K562 (cell line): ENCODE results near the gene MRRF. TPM values are rescaled to one million over a fixed set of nuclear protein-coding genes. Genes with fewer than 3 reads are reported as not detected.

ENCODE experiments used
- CUX1 ChIP-seq: fragments of 200-800 bp; sonication (Bioruptor generic); IDR thresholded peaks from 2 replicates; pipeline ENCODE4 v1.6.1; 2016; ENCODE audit warnings: missing genetic modification characterization, missing compliant biosample characterization
- ETV5 ChIP-seq: sonication (generic); formaldehyde crosslinking; IDR thresholded peaks from 2 replicates; pipeline ENCODE4 v1.4.0; 2020; ENCODE audit warnings: low read depth, mild to moderate bottlenecking, missing genetic modification reagents
- ZNF133 ChIP-seq: fragments of 250-450 bp; sonication (Bioruptor Pico); IDR thresholded peaks from 2 replicates; pipeline ENCODE4 v1.4.0; 2020; ENCODE audit warnings: mild to moderate bottlenecking
- polyA plus RNA-seq, 8 experiments: library from polyadenylated mRNA; depleted of rRNA in 4 of 8; stranded (reverse) in 5 of 8; unstranded in 3 of 8; fragments of >200 nt; fragmentation: Nextera tagmentation in 2 of 8; fragmentation: Illumina TruSeq in 1 of 8; extraction: Ambion mirVana in 2 of 8; extraction: Trizol in 1 of 8; gene quantifications; 2 replicates each; pipeline versions ENCODE4 v1.2.1 to v1.2.3, GENCODE V29; 2011 to 2014; ENCODE audit warnings: inconsistent platforms in 1 of 8, missing spikeins in 1 of 8
- total RNA-seq, 7 experiments: library from RNA; depleted of rRNA in 6 of 7; stranded (reverse); fragments of >200 nt in 6 of 7; fragmentation: Illumina TruSeq in 2 of 7; extraction: Trizol in 2 of 7; gene quantifications; 2 replicates each; pipeline versions ENCODE4 v1.2.1 to v1.2.3, GENCODE V29; 2011 to 2021; ENCODE audit warnings: low replicate concordance in 1 of 7
- TF ChIP-seq, protein P1 (sequence below): sonication (generic); formaldehyde crosslinking; IDR thresholded peaks from 2 replicates; pipeline ENCODE4 v1.8.0; 2022; ENCODE audit warnings: mild to moderate bottlenecking, missing genetic modification reagents

The MRRF gene
- total and polyA plus RNA-seq, 9 of the 15 experiments (the other 6 are each of a cell fraction or from before 2014, with no cell fraction given) = 55.0 to 105 (median 81.2) TPM

DNA sequence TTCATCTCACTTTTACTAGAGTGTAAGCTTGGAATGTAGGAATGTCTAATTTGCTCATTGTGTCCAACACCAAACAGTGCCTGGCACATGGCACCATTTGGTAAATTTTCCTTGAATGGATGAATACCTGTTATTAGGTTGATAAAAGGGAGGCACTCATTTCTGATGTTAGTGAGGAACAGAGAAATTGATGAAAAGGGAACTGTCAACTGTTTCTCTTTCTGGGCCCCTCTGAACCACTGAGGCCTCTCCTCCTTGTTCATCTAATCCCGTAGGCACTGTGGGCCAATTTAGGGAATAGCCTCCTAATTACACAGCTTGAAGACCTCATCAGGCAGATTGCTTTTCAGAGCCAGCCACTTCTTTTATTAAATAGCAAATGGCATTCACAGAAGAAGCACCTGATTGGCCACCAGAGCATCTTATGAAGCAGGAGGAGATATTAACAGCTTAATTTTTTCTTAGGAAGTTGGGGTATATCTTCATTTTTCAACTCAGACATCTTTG lies 22.6 kb downstream of the MRRF start (continued):
- no peak for TF ChIP-seq CUX1 (CRISPR knock-in tag)
- TF ChIP-seq ZNF133 = no peak
- TF ChIP-seq, protein P1, sequence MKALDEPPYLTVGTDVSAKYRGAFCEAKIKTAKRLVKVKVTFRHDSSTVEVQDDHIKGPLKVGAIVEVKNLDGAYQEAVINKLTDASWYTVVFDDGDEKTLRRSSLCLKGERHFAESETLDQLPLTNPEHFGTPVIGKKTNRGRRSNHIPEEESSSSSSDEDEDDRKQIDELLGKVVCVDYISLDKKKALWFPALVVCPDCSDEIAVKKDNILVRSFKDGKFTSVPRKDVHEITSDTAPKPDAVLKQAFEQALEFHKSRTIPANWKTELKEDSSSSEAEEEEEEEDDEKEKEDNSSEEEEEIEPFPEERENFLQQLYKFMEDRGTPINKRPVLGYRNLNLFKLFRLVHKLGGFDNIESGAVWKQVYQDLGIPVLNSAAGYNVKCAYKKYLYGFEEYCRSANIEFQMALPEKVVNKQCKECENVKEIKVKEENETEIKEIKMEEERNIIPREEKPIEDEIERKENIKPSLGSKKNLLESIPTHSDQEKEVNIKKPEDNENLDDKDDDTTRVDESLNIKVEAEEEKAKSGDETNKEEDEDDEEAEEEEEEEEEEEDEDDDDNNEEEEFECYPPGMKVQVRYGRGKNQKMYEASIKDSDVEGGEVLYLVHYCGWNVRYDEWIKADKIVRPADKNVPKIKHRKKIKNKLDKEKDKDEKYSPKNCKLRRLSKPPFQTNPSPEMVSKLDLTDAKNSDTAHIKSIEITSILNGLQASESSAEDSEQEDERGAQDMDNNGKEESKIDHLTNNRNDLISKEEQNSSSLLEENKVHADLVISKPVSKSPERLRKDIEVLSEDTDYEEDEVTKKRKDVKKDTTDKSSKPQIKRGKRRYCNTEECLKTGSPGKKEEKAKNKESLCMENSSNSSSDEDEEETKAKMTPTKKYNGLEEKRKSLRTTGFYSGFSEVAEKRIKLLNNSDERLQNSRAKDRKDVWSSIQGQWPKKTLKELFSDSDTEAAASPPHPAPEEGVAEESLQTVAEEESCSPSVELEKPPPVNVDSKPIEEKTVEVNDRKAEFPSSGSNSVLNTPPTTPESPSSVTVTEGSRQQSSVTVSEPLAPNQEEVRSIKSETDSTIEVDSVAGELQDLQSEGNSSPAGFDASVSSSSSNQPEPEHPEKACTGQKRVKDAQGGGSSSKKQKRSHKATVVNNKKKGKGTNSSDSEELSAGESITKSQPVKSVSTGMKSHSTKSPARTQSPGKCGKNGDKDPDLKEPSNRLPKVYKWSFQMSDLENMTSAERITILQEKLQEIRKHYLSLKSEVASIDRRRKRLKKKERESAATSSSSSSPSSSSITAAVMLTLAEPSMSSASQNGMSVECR (CRISPR knock-in tag) = no peak
- no peak for TF ChIP-seq ETV5 (CRISPR knock-in tag)
- TF ChIP-seq, all 486 proteins: peak for 0
